LoVo (cell line): Measurements from ENCODE around the gene HOXC6.

Experiments used
- DNase-seq: peaks from one replicate; pipeline ENCODE4 v3.0.0-alpha.2; 2016; ENCODE audit warnings: low spot score

Gene HOXC6

DNA sequence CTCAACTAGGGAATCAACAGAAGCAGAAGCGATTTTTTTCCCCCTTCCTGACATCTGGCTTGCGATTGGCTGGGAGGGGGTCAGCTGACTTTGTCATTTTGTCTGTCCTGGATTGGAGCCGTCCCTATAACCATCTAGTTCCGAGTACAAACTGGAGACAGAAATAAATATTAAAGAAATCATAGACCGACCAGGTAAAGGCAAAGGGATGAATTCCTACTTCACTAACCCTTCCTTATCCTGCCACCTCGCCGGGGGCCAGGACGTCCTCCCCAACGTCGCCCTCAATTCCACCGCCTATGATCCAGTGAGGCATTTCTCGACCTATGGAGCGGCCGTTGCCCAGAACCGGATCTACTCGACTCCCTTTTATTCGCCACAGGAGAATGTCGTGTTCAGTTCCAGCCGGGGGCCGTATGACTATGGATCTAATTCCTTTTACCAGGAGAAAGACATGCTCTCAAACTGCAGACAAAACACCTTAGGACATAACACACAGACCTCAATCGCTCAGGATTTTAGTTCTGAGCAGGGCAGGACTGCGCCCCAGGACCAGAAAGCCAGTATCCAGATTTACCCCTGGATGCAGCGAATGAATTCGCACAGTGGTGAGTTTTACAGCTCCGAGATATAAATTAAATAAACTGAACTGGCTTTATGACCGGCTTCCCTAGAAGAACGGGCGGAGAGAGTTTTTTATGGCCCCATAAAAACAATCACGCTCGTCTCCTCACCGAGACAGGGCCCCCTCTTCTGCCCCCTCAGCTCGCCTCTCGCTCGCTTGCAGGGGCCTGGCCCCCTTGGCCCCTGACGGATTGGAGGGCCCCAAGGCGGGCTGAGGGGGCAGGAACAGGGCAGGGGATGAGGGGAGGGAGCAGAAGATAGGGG, at the start of gene HOXC6:
HOXC6 (plus strand) TSS at position 127 of the 888 bp plus-strand sequence; CDS start at position 209, 82 bp downstream.
- peak; percentile 32 for DNase-seq

- DNase-seq = peak; percentile 97
These were observed 49.5 kb upstream of the HOXC6 start for GRCh38 chr12:53978477-53979356.

DNA sequence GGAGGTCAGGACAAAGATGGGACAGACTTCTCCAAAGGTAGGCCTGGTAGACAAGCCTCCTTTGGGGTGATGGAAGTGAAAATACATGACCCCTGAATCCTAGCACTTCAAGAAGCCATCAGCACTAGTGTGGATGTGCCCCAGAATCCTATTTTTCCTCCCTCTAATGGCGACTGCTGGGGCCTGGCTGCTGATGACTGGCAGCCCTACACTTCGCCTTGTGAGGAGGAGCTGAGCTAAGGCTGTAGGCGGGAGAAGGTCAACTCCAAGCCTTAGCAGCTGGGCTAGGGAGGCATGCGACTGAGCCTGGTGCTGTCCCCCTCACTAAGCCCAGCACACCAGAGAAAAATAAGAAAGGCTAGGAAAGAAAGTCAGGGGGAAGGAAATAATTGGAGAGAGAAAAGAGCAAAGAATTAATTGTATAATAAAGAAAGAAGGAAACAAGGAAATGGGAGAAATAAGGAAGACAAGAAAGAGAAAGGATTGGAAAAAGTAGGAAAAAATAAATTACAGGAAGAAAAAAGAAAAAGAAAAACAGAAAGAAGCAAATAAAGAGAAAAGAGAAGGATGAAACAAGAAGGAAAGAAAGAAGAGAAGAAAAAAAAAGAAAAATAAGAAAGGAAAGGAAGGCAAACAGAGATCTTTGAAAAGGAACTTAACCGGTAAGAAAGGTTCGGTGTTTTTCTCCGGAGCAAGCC, 48.0 kb upstream of the HOXC6 start:
- DNase-seq = no peak

DNA sequence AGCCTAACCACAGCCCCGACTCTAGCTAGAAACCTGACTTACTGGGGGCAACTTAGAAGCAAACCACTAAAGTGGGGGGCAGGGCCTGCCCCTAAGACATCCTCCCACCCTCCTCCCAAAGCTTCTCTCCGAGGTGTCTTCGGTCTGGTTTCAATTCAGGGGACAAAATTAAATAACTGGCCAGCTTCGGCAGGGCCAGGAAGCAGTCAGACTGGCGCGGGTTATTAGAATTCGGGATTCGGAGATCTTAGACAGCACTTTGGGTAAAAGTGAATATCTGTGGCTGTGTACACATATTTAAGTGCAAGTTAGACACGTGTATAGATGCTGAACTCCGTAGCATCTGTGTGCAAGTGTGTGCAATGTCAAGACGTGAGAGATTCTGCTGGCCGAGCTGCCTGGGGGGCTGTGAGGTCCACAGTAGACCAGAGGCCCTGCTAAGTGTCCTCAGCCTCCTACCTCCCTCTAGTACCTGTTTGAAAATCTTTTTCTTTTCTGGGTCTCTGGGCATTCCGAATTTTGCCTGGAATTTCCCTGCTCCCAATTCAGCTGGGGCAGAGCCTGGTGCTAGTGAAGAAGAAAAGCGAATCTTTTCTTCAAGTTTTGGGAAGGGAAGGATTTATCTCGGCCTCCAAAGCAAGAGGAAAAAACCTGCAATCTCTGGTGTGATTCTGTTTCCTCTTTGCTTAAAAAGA, 47.3 kb upstream of the HOXC6 start:
- no peak for DNase-seq

DNA sequence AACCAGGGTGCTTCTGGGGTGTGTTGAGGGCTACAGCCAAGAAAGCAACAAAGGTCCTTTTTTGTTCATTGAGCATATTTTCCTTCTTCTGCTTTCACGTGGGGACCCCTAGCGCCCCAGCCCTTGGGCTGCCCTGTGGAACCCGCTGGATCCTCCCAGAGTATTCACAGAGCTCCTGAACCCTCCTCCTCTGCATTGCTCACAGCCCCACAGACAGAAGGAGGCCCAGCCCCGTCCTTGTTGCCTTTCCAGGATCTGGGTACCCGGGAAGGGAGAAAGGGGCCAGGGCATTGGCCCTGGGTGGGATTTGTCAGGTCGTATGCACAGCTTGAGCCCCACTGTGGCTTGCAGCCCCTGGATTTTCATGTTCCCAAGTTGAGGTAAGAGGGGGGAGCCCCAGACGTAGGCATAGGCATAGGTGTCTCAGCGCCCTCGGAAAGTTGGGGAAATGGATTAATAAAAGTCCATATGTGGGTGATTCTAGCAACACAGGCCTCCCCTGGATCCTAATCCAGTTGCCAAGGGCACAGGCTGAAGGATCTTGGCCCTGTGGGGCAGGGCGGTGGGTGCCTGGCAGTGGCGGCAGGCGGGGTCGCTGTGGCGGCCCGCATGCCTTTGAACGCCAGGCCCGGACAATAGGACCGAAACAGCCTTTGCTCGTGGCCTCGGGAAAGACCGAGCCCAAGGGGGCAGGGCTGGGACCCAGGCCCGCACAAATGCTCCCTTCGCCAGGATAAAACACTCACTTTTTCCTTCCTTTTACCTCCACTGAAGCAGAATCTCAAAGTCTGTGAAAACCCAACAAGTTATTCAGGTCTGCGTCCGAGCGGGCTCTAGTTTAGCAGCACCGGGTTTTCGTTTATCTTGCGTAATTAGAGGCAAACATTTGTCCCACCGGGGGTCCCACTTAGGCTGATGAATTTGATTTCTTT, 46.3 kb upstream of the HOXC6 start:
- no peak for DNase-seq

DNA sequence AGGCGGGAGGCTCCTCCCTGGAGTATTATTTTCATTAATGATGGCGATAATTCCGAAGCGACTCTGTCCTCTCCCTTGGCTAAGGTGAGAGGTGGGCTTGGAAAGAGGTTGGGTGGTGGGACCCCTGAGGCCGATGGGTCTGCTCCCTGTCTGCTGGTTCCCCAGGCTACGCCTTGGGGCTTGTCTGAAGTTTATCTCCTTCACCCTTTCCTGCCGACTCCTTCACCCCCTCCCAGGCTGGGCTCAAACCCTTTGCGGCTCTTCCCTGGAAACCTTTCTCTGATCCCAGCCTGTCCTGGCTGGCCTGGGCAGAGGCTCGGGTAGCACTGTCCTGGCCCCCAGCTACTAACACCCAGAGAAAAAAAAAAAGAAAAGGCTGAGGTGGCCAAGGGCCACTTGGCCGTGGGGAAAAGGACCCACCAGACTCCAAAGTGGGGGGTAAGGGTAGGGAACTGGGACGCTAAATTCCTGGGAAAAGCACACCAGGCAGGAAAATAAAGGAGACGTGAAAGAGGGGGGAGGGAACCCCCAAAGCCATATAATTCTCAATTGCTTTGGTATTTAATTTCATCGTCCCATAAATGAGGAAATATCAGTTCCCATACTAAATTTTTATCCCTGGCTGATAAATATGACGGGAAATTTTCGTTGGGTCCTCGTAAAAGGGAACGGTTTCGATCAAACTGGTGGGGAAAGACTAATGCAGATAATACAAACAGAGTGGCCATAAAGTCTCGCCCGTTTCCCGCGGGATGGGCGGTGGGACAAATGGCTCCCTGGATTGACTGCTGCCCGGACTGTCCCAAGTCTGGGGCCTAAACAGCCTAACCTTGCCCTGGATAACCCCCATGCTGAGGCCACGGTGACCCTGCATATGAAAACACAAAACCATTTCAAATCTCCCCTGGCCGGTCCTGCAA, 45.3 kb upstream of the HOXC6 start:
- no peak for DNase-seq

GRCh38 chr12:53983568-53983949, 44.7 kb upstream of the HOXC6 start:
- DNase-seq = no peak

GRCh38 chr12:53983950-53984572, 44.2 kb upstream of the HOXC6 start:
- no peak for DNase-seq

DNA sequence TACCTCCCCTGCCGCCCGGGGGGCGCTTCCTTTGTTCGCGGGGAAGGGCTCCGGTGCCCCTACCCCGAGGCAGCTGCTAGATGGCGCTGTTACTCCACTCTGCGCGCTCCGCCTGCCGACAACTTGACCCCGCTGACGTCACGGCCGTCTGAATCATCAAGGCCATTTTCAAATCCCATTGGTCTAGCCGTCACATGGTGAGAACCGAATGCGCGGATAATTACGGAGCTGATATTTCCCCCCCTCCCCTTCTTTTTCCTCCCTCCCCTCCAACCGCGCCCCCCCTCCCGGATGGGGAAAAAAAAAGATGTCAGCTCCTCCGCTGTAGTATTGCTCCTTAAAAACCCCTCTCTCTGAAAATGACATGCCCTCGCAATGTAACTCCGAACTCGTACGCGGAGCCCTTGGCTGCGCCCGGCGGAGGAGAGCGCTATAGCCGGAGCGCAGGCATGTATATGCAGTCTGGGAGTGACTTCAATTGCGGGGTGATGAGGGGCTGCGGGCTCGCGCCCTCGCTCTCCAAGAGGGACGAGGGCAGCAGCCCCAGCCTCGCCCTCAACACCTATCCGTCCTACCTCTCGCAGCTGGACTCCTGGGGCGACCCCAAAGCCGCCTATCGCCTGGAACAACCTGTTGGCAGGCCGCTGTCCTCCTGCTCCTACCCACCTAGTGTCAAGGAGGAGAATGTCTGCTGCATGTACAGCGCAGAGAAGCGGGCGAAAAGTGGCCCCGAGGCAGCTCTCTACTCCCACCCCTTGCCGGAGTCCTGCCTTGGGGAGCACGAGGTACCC, 43.1 kb upstream of the HOXC6 start, which contains the start of gene HOXC10:
HOXC10 (plus strand) TSS at position 246 of the 791 bp plus-strand sequence; CDS start at position 360, 114 bp downstream.
- DNase-seq = no peak

- DNase-seq = no peak
These were observed 42.6 kb upstream of the HOXC6 start for GRCh38 chr12:53985692-53985993.

DNA sequence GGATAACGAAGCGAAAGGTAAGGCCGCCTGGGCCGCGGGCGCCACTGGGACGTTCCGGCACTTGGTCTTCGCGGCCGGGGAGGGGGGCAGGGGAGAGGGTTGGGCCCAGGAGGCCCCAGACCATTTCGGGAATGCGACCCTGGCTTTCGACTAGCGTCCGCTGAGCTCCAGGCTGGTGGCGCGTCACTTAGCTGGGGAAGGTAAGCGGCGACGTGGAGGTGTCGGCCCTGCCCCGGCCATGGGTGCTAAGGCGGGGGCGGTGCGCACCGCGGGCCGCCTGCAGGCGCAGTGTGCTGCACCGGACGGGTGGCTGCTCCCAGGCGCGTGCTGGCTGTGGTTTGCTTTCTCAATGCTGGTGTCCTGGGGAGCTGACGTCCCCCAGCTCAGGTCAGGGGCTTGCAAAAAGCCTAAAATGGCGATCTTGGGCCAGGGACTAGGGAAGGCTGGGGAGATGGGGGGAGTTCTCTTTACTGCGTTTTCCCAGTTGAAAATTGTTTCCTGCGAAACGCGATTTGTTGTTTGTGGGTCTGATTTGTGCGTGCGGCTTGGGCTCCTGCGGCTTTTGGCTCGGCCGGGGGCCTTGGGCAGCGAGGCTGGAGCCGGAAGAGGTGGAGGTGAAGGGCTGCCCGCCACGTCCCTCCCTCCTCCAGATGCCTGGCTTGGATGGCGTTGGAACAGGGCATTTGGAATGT, 42.1 kb upstream of the HOXC6 start:
- DNase-seq = no peak

- no peak for DNase-seq
These were observed 41.4 kb upstream of the HOXC6 start for GRCh38 chr12:53986686-53987483.

DNA sequence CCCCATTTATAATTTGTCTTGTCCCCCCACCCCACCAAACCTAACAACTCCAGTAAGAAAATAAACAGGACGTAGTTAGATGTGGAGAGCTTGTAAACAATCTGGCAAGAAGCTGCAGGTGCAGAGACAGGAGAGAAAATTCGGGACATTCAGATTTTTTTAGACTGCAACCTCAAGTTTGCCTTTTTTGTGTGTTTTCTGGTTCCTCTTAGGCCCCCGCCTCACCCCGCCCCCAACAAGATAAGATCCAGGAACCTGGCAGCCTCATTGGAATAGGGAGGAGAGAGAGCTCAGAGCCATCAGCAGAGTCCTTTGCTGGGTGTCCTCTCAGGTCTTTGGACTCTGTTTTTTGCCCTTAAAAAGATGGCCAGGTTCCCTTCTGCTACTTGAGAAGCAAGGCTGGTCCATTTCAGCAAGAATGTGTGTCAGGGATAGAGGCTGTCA, 40.4 kb upstream of the HOXC6 start:
- no peak for DNase-seq

DNA sequence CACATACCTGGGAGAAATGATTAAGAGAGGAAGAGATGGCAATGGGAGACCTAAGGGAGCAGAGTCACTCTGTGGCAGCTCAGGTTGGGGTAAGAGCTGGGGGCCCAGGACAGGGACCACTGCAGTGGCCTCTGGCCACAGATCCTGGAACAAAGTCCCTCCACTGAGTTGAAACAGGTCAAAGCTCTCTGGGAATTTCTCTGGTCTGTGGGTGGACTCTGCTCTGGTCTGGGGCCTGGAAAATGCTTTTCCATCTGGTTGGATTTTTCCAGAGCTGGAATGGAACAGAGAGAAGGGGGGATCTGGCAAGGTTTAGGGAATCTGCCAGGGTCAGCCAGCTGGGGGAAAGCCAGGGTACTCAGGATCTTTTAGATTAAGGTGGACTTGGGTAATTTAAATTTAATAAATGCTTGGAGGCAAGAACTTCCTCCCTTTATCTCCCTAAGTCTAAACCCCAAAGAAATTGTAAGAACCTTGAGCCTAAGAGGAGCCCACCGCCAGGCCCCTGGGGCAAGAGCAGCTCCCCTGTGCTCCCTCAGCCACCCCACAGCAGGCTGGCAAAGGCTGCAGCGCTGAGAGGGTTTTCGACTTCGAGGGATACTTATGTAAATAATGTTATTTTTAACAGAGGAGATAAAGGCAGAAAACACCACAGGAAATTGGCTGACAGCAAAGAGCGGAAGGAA, 39.6 kb upstream of the HOXC6 start:
- DNase-seq = no peak

- DNase-seq = peak; percentile 74
These were observed 38.8 kb upstream of the HOXC6 start for GRCh38 chr12:53989227-53990113.
